ENCODE results near the gene RRH.
"Not testable (repeated sequence)": the region's sequence is repeated elsewhere in the genome, so short reads cannot be mapped to it uniquely, and the experiment has no call there.

RRH gene

GRCh38 chr4:109850601-109851000, 22.8 kb downstream of the RRH start:
- WGBS, 2 donors (ENCODE audit: extremely low coverage in 2 of 2, insufficient read length in 2 of 2, insufficient replicate concordance in 1 of 2) = no CpG with 5 or more reads among the region's 5 CpGs
- no peak overlapping the region for H3K4ac ChIP-seq (ENCODE audit: low read length)
- H3K36me3 ChIP-seq (replicated peaks in 1 of 2; ENCODE audit: control insufficient read depth in 2 of 2, insufficient read depth in 2 of 2, low read length in 2 of 2) = no peaks in the 10 kb centered on the region
- no peak overlapping the region for H2BK15ac ChIP-seq (ENCODE audit: low read length)
- no peak overlapping the region for H3K18ac ChIP-seq (ENCODE audit: low read length)
- no peak overlapping the region for H4K91ac ChIP-seq (ENCODE audit: low read depth, low read length, poor library complexity)
- no peak overlapping the region for H2BK5ac ChIP-seq (ENCODE audit: low read length)
- no peak overlapping the region for H3K9ac ChIP-seq (ENCODE audit: low read depth, low read length, poor library complexity)
- H3K23ac ChIP-seq (ENCODE audit: low read depth, low read length, poor library complexity) = no peak overlapping the region
- no peaks in the 10 kb centered on the region for H3K79me1 ChIP-seq (ENCODE audit: low read depth, low read length)
- H3K14ac ChIP-seq (ENCODE audit: low read length) = no peak overlapping the region
- H3K9me3 ChIP-seq (replicated peaks in 1 of 2; ENCODE audit: control insufficient read depth in 2 of 2, insufficient read depth in 1 of 2, low read depth in 1 of 2, low read length in 2 of 2) = no peaks in the 10 kb centered on the region
- no peak overlapping the region for H3K4me3 ChIP-seq (ENCODE audit: low read length in 2 of 2)
- no peak overlapping the region for H2BK12ac ChIP-seq (ENCODE audit: low read length)
- no peaks in the 10 kb centered on the region for H3K27me3 ChIP-seq (ENCODE audit: control insufficient read depth in 3 of 3, insufficient read depth in 3 of 3, low read depth in 1 of 3, low read length in 3 of 3)
- H2BK120ac ChIP-seq (ENCODE audit: low read depth, low read length) = no peak overlapping the region
- H3K4me1 ChIP-seq (ENCODE audit: control insufficient read depth in 2 of 2, insufficient read depth in 1 of 2, low read depth in 1 of 2, low read length in 2 of 2) = peaks cover 7 to 8% of the 10 kb centered on the region in 2 donors
- no peak overlapping the region for H2AK5ac ChIP-seq (ENCODE audit: low read depth, low read length)
- no peak overlapping the region for H4K8ac ChIP-seq (ENCODE audit: low read depth, low read length)
- H3K27ac ChIP-seq (replicated peaks; ENCODE audit: low read length) = no peak overlapping the region
- DNase-seq (ENCODE audit: low spot score) = no peak
- H3K4me2 ChIP-seq (ENCODE audit: insufficient read depth, low read length, poor library complexity, severe bottlenecking) = no peak overlapping the region
- no peak overlapping the region for H2AFZ ChIP-seq (ENCODE audit: low read length)

DNA sequence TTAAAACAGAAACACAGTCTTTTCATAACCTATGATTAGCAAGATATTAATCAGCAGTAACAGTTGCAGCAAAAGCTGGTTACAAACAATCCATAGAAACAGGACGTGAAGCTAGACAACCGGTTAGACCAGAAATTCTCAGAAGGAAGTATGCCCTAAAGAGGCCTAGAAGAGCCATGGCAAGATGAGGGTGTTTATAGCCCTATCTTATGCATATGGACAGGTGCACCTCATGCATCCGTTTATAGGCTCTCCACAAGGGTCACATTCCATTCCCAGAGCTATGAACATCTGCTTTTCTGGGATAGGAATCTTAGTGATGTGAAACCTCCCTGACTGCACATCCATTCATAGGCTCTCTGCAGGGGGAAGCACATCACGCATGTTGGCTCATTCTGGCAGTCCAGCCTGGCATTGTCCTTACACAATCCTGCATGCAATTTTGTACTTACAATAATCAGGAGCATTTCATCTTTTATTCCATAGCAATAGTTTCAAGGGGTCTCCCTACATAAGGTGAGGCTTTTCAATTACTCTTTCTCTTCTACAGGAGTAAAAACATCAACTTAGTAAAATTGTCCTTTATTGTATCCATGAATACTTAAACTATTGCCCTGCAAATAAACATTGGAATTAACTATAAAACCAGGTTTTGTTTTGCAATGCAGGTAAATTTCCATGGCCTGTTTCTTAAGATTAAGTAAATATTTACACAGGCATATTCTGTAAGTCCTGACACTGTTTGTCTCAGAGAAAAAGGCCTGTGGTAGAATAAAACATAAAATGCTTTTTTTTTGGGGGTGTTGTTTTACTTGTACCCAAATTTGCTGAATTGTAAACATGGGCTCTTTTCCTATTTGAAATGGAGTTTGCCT, 31.9 kb downstream of the RRH start:
- not testable (repeated sequence) for H3K9ac ChIP-seq (ENCODE audit: low read depth, low read length, poor library complexity); H3K18ac ChIP-seq (ENCODE audit: low read length); H2AK5ac ChIP-seq (ENCODE audit: low read depth, low read length); H2BK12ac ChIP-seq (ENCODE audit: low read length); H3K4ac ChIP-seq (ENCODE audit: low read length); H3K36me3 ChIP-seq (replicated peaks in 1 of 2; ENCODE audit: control insufficient read depth in 2 of 2, insufficient read depth in 2 of 2, low read length in 2 of 2); H2BK15ac ChIP-seq (ENCODE audit: low read length); H2BK120ac ChIP-seq (ENCODE audit: low read depth, low read length); H3K27ac ChIP-seq (replicated peaks; ENCODE audit: low read length); H3K14ac ChIP-seq (ENCODE audit: low read length); H3K4me3 ChIP-seq (ENCODE audit: low read length in 2 of 2); H3K4me2 ChIP-seq (ENCODE audit: insufficient read depth, low read length, poor library complexity, severe bottlenecking); DNase-seq (ENCODE audit: low spot score); H3K9me3 ChIP-seq (replicated peaks in 1 of 2; ENCODE audit: control insufficient read depth in 2 of 2, insufficient read depth in 1 of 2, low read depth in 1 of 2, low read length in 2 of 2); H3K27me3 ChIP-seq (ENCODE audit: control insufficient read depth in 3 of 3, insufficient read depth in 3 of 3, low read depth in 1 of 3, low read length in 3 of 3); H3K79me1 ChIP-seq (ENCODE audit: low read depth, low read length); H3K4me1 ChIP-seq (ENCODE audit: control insufficient read depth in 2 of 2, insufficient read depth in 1 of 2, low read depth in 1 of 2, low read length in 2 of 2); H4K8ac ChIP-seq (ENCODE audit: low read depth, low read length); H2AFZ ChIP-seq (ENCODE audit: low read length); H3K23ac ChIP-seq (ENCODE audit: low read depth, low read length, poor library complexity); H4K91ac ChIP-seq (ENCODE audit: low read depth, low read length, poor library complexity); H2BK5ac ChIP-seq (ENCODE audit: low read length)
- no CpG with 5 or more reads among the region's 4 CpGs for WGBS, 2 donors (ENCODE audit: extremely low coverage in 2 of 2, insufficient read length in 2 of 2, insufficient replicate concordance in 1 of 2)

GRCh38 chr4:109861271-109861670, 33.5 kb downstream of the RRH start:
- H3K4me2 ChIP-seq (ENCODE audit: insufficient read depth, low read length, poor library complexity, severe bottlenecking) = no peak overlapping the region
- H4K91ac ChIP-seq (ENCODE audit: low read depth, low read length, poor library complexity) = no peak overlapping the region
- H3K23ac ChIP-seq (ENCODE audit: low read depth, low read length, poor library complexity) = no peak overlapping the region
- no peak overlapping the region for H3K9ac ChIP-seq (ENCODE audit: low read depth, low read length, poor library complexity)
- H3K18ac ChIP-seq (ENCODE audit: low read length) = no peak overlapping the region
- H2BK5ac ChIP-seq (ENCODE audit: low read length) = no peak overlapping the region
- H2AK5ac ChIP-seq (ENCODE audit: low read depth, low read length) = no peak overlapping the region
- peaks cover 0 to 7% of the 10 kb centered on the region in 2 donors for H3K9me3 ChIP-seq (replicated peaks in 1 of 2; ENCODE audit: control insufficient read depth in 2 of 2, insufficient read depth in 1 of 2, low read depth in 1 of 2, low read length in 2 of 2)
- H3K4ac ChIP-seq (ENCODE audit: low read length) = no peak overlapping the region
- no peaks in the 10 kb centered on the region for H3K27me3 ChIP-seq (ENCODE audit: control insufficient read depth in 3 of 3, insufficient read depth in 3 of 3, low read depth in 1 of 3, low read length in 3 of 3)
- H2BK120ac ChIP-seq (ENCODE audit: low read depth, low read length) = no peak overlapping the region
- H3K4me3 ChIP-seq (ENCODE audit: low read length in 2 of 2) = no peak overlapping the region
- H3K14ac ChIP-seq (ENCODE audit: low read length) = no peak overlapping the region
- H3K79me1 ChIP-seq (ENCODE audit: low read depth, low read length) = no peaks in the 10 kb centered on the region
- H2AFZ ChIP-seq (ENCODE audit: low read length) = no peak overlapping the region
- no CpG with 5 or more reads among the region's 2 CpGs for WGBS, 2 donors (ENCODE audit: extremely low coverage in 2 of 2, insufficient read length in 2 of 2, insufficient replicate concordance in 1 of 2)
- no peaks in the 10 kb centered on the region for H3K4me1 ChIP-seq (ENCODE audit: control insufficient read depth in 2 of 2, insufficient read depth in 1 of 2, low read depth in 1 of 2, low read length in 2 of 2)
- DNase-seq (ENCODE audit: low spot score) = no peak
- no peaks in the 10 kb centered on the region for H3K36me3 ChIP-seq (replicated peaks in 1 of 2; ENCODE audit: control insufficient read depth in 2 of 2, insufficient read depth in 2 of 2, low read length in 2 of 2)
- no peak overlapping the region for H3K27ac ChIP-seq (replicated peaks; ENCODE audit: low read length)
- no peak overlapping the region for H2BK15ac ChIP-seq (ENCODE audit: low read length)
- no peak overlapping the region for H2BK12ac ChIP-seq (ENCODE audit: low read length)
- no peak overlapping the region for H4K8ac ChIP-seq (ENCODE audit: low read depth, low read length)

GRCh38 chr4:109861916-109862511, 34.2 kb downstream of the RRH start:
- no CpG with 5 or more reads among the region's 3 CpGs for WGBS, 2 donors (ENCODE audit: extremely low coverage in 2 of 2, insufficient read length in 2 of 2, insufficient replicate concordance in 1 of 2)
- H2AK5ac ChIP-seq (ENCODE audit: low read depth, low read length) = no peak overlapping the region
- no peak for DNase-seq (ENCODE audit: low spot score)

More at GRCh38 chr4:109861916-109862511, 34.2 kb downstream of the RRH start:
- H3K23ac ChIP-seq (ENCODE audit: low read depth, low read length, poor library complexity) = no peak overlapping the region
- H3K14ac ChIP-seq (ENCODE audit: low read length) = no peak overlapping the region
- H3K36me3 ChIP-seq (replicated peaks in 1 of 2; ENCODE audit: control insufficient read depth in 2 of 2, insufficient read depth in 2 of 2, low read length in 2 of 2) = no peaks in the 10 kb centered on the region
- H4K8ac ChIP-seq (ENCODE audit: low read depth, low read length) = no peak overlapping the region
- no peak overlapping the region for H2BK5ac ChIP-seq (ENCODE audit: low read length)
- H3K4ac ChIP-seq (ENCODE audit: low read length) = no peak overlapping the region
- H2BK12ac ChIP-seq (ENCODE audit: low read length) = no peak overlapping the region
- H4K91ac ChIP-seq (ENCODE audit: low read depth, low read length, poor library complexity) = no peak overlapping the region
- no peak overlapping the region for H2AFZ ChIP-seq (ENCODE audit: low read length)
- H3K4me2 ChIP-seq (ENCODE audit: insufficient read depth, low read length, poor library complexity, severe bottlenecking) = no peak overlapping the region
- H2BK120ac ChIP-seq (ENCODE audit: low read depth, low read length) = no peak overlapping the region
- no peak overlapping the region for H3K18ac ChIP-seq (ENCODE audit: low read length)
- H3K4me3 ChIP-seq (ENCODE audit: low read length in 2 of 2) = no peak overlapping the region
- H3K79me1 ChIP-seq (ENCODE audit: low read depth, low read length) = no peaks in the 10 kb centered on the region
- H3K9ac ChIP-seq (ENCODE audit: low read depth, low read length, poor library complexity) = no peak overlapping the region
- H3K4me1 ChIP-seq (ENCODE audit: control insufficient read depth in 2 of 2, insufficient read depth in 1 of 2, low read depth in 1 of 2, low read length in 2 of 2) = no peaks in the 10 kb centered on the region
- peaks cover 0 to 7% of the 10 kb centered on the region in 2 donors for H3K9me3 ChIP-seq (replicated peaks in 1 of 2; ENCODE audit: control insufficient read depth in 2 of 2, insufficient read depth in 1 of 2, low read depth in 1 of 2, low read length in 2 of 2)
- no peaks in the 10 kb centered on the region for H3K27me3 ChIP-seq (ENCODE audit: control insufficient read depth in 3 of 3, insufficient read depth in 3 of 3, low read depth in 1 of 3, low read length in 3 of 3)
- no peak overlapping the region for H2BK15ac ChIP-seq (ENCODE audit: low read length)
- no peak overlapping the region for H3K27ac ChIP-seq (replicated peaks; ENCODE audit: low read length)

Data from neuronal stem cell (in vitro differentiated cells).